HG03342 (cell line): ENCODE results near the gene MPC1.

Experiments
- ATAC-seq: cut with Tn5 transposase; IDR thresholded peaks from one replicate; pipeline ENCODE4 v1.9.1; 2021; ENCODE audit warnings: mild to moderate bottlenecking, moderate library complexity; ENCODE audit not compliant: unreplicated experiment

The MPC1 gene

GRCh38 chr6:166318649-166319600, 63.8 kb downstream of the MPC1 start:
- no peak for ATAC-seq

GRCh38 chr6:166318227-166318626, 64.5 kb downstream of the MPC1 start:
- ATAC-seq: no peak

- ATAC-seq: no peak
These were observed 65.2 kb downstream of the MPC1 start for GRCh38 chr6:166317261-166318212.

GRCh38 chr6:166315436-166315835, 67.3 kb downstream of the MPC1 start:
- no peak for ATAC-seq
